ENCODE results near the gene PPP1R7. TPM values are rescaled to one million over a fixed set of nuclear protein-coding genes. Genes with fewer than 3 reads are reported as not detected.

Gene PPP1R7
- polyA plus RNA-seq, 3 donors = 54.9 to 102 (median 84.4) TPM

GRCh38 chr2:241123816-241124536 is 26.3 kb upstream of the PPP1R7 start:
- no peaks in the 10 kb centered on the region for H3K4me1 Mint-ChIP-seq
- H3K9me3 Mint-ChIP-seq = peaks cover 0 to 2% (median 0%) of the 10 kb centered on the region in 7 donors
- H3K36me3 Mint-ChIP-seq = peaks cover 26 to 39% of the 10 kb centered on the region in 2 donors
- Histone ChIP-seq H3K9me3 (replicated peaks in 1 of 2; ENCODE audit: control insufficient read depth in 1 of 2, insufficient read depth in 1 of 2, low read length in 2 of 2) (no peaks in the 10 kb centered on the region), H3K9ac (ENCODE audit: insufficient read depth, low read length, poor library complexity, severe bottlenecking) (no peak overlapping the region), H3K79me2 (ENCODE audit: insufficient read depth, low read length) (no peaks in the 10 kb centered on the region), H3K4me3 (replicated peaks in 1 of 3; ENCODE audit: low read depth in 2 of 3, low read length in 3 of 3) (no peak overlapping the region), H2AFZ (ENCODE audit: insufficient read depth, low read depth, low read length, poor library complexity, severe bottlenecking) (no peak overlapping the region), H3K4me1 (ENCODE audit: control insufficient read depth in 1 of 2, insufficient read depth in 2 of 2, low read length in 2 of 2) (no peaks in the 10 kb centered on the region), H4K20me1 (ENCODE audit: insufficient read depth, low read length) (no peaks in the 10 kb centered on the region), H3K27me3 (ENCODE audit: control insufficient read depth in 2 of 2, insufficient read depth in 2 of 2, low read length in 2 of 2) (no peaks in the 10 kb centered on the region), H3K27ac (ENCODE audit: low read depth in 1 of 2, low read length in 2 of 2) (no peak overlapping the region), H3K4me2 (replicated peaks; ENCODE audit: extremely low read depth, low read length, poor library complexity, severe bottlenecking) (no peak overlapping the region), H3K36me3 (replicated peaks in 1 of 2; ENCODE audit: control insufficient read depth in 1 of 2, insufficient read depth in 2 of 2, low read length in 2 of 2) (peaks cover 10 to 14% of the 10 kb centered on the region in 2 donors)
- H3K27ac Mint-ChIP-seq = no peak overlapping the region
- H3K4me3 Mint-ChIP-seq = no peak overlapping the region
- no peak for DNase-seq
- TF ChIP-seq CTCF (IDR thresholded peaks at IDR 0.05) = no peak
- peaks cover 0 to 1% (median 0%) of the 10 kb centered on the region in 3 donors for H3K27me3 Mint-ChIP-seq (ENCODE audit: low read depth in 3 of 3)
- 98% methylated on average over 8 of the region's 16 CpGs for WGBS (ENCODE audit: insufficient coverage)
- intact Hi-C loops (cut with micrococcal nuclease) = no loop called here

- Histone ChIP-seq H3K4me1 (ENCODE audit: control insufficient read depth in 1 of 2, insufficient read depth in 2 of 2, low read length in 2 of 2) (no peaks in the 10 kb centered on the region), H2AFZ (ENCODE audit: insufficient read depth, low read depth, low read length, poor library complexity, severe bottlenecking) (no peak overlapping the region), H3K36me3 (replicated peaks in 1 of 2; ENCODE audit: control insufficient read depth in 1 of 2, insufficient read depth in 2 of 2, low read length in 2 of 2) (peaks cover 8 to 14% of the 10 kb centered on the region in 2 donors), H3K79me2 (ENCODE audit: insufficient read depth, low read length) (no peaks in the 10 kb centered on the region), H3K27me3 (ENCODE audit: control insufficient read depth in 2 of 2, insufficient read depth in 2 of 2, low read length in 2 of 2) (no peaks in the 10 kb centered on the region), H3K4me3 (replicated peaks in 1 of 3; ENCODE audit: low read depth in 2 of 3, low read length in 3 of 3) (no peak overlapping the region), H3K9ac (ENCODE audit: insufficient read depth, low read length, poor library complexity, severe bottlenecking) (no peak overlapping the region), H4K20me1 (ENCODE audit: insufficient read depth, low read length) (no peaks in the 10 kb centered on the region), H3K9me3 (replicated peaks in 1 of 2; ENCODE audit: control insufficient read depth in 1 of 2, insufficient read depth in 1 of 2, low read length in 2 of 2) (no peaks in the 10 kb centered on the region), H3K4me2 (replicated peaks; ENCODE audit: extremely low read depth, low read length, poor library complexity, severe bottlenecking) (no peak overlapping the region), H3K27ac (ENCODE audit: low read depth in 1 of 2, low read length in 2 of 2) (no peak overlapping the region)
- no peak for TF ChIP-seq CTCF (IDR thresholded peaks at IDR 0.05)
- DNase-seq = no peak
- Mint-ChIP-seq H3K27ac (no peak overlapping the region), H3K4me1 (peaks cover 8% of the 10 kb centered on the region), H3K4me3 (no peak overlapping the region), H3K9me3 (no peaks in the 10 kb centered on the region), H3K36me3 (peaks cover 24 to 39% of the 10 kb centered on the region in 2 donors), H3K27me3 (ENCODE audit: low read depth in 3 of 3) (peaks cover 0 to 1% (median 0%) of the 10 kb centered on the region in 3 donors)
- 98% methylated on average over 8 of the region's 13 CpGs for WGBS (ENCODE audit: insufficient coverage)
- intact Hi-C loops (cut with micrococcal nuclease) = no loop called here
Observed at GRCh38 chr2:241125626-241126025, 24.6 kb upstream of the PPP1R7 start.
